CD4-positive, alpha-beta T cell treated with Interferon gamma for 1 hour (primary cell): ENCODE data around the gene PRKAA1.
"Not testable (repeated sequence)": the region's sequence is repeated elsewhere in the genome, so short reads cannot be mapped to it uniquely, and the experiment has no call there.

Source experiments
- DNase-seq: peaks from one replicate; pipeline ENCODE4 v3.0.0-alpha.2; 2020

PRKAA1 gene

DNA sequence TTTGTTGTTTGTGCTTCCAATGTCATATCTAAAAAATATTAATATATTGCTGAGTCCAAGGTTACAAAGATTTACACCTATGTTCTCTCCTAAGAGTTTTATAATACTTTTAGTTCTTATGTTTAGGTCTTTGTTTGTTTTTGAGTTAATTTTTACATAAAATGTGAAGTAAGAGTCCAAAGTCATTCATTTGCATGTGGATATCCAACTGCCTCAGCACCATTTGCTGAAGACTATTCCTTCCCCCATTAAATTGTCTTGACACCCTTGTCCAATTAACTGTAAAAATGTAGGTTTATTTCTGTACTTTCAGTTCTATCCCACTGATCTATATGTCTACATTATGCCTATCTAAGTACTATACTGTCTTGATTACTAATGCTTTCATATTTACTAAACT lies 78.1 kb downstream of the PRKAA1 start:
- DNase-seq: no peak

DNA sequence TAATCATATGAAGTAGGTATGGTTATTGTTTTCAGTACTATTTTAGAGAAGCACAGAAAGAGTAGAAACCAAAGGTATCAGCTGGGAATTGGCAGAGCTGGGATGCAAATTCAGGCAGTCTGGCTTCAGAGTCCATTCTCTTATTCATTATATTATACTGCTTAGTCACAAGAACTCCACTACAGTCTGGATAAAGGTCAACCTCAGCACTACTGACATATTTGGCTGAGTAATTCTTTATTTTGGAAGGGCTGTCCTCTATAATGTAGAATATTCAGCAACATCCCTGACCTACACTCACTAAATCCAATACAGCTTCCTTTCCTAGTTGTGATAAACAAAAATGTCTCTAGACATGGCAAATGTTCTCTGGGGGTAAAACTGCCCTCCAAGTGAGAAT lies 80.9 kb downstream of the PRKAA1 start:
- DNase-seq: no peak

DNA sequence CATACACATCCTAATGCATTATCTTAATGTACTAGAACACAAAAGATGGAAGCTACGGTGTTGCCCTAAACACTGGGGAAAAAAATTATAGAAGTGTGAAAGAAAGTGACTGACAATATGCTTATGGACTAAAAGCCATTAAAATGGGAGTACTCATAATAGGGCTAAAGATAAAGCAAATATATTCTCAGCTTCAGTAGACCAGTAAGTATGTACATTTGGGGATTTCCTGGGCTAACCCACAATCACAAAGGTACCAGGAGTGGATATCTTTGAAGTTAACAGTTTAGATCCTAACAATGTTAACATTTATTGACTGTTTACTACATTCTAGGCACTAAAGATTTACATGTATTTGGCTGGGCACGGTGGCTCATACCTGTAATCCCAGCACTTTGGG lies 81.6 kb downstream of the PRKAA1 start:
- DNase-seq: no peak

DNA sequence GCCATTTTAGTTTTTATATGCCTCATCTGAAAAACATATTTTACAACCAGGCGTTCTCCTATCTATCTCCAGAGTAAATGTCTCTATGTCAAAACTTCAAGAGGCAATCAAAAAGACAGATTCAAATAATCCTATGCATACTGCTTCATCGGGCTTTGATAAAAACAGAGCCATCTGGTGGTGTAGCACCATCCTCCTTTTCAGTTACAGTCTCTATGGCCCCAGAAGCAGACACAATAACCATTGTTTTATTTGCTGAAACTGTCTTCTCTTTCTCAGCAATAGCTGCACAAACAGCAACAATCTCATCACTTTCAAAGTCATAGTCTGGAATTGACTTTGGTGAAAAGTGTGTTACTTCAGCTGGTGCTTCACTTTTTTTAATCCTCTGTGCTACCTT lies 82.2 kb downstream of the PRKAA1 start:
- DNase-seq: no peak

DNA sequence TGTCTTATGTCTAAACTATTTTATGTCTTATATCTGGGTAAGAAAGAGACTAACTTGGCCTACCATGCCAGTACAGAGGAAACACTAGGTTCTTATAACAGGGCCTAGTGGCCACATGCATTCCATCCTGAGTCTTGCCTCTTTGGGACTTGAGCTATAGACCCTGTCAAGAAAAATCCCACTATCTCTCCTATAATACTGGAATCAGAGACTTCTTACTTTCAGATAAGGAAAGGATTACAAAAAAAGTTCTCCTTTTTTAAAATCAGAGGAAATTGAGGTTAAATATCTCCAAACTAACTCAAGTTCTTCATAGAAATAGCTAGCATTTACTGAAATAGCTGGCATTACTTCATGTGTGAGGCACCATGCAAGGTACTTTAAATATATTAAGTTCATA lies 84.2 kb downstream of the PRKAA1 start:
- DNase-seq: no peak

DNA sequence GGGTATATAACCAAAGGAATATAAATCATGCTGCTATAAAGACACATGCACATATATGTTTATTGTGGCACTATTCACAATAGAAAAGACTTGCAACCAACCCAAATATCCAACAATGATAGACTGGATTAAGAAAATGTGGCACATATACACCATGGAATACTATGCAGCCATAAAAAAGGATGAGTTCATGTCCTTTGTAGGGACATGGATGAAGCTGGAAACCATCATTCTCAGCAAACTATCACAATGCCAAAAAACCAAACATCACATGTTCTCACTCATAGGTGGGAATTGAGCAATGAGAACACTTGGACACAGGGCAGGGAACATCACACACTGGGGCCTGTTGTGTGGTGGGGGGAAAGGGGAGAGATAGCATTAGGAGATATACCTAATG lies 87.6 kb downstream of the PRKAA1 start:
- DNase-seq: not testable (repeated sequence)
